ENCODE measurements around the gene RILPL1.
"Not testable (repeated sequence)": the region's sequence is repeated elsewhere in the genome, so short reads cannot be mapped to it uniquely, and the experiment has no call there.

RILPL1 gene, protein sequence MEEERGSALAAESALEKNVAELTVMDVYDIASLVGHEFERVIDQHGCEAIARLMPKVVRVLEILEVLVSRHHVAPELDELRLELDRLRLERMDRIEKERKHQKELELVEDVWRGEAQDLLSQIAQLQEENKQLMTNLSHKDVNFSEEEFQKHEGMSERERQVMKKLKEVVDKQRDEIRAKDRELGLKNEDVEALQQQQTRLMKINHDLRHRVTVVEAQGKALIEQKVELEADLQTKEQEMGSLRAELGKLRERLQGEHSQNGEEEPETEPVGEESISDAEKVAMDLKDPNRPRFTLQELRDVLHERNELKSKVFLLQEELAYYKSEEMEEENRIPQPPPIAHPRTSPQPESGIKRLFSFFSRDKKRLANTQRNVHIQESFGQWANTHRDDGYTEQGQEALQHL

DNA sequence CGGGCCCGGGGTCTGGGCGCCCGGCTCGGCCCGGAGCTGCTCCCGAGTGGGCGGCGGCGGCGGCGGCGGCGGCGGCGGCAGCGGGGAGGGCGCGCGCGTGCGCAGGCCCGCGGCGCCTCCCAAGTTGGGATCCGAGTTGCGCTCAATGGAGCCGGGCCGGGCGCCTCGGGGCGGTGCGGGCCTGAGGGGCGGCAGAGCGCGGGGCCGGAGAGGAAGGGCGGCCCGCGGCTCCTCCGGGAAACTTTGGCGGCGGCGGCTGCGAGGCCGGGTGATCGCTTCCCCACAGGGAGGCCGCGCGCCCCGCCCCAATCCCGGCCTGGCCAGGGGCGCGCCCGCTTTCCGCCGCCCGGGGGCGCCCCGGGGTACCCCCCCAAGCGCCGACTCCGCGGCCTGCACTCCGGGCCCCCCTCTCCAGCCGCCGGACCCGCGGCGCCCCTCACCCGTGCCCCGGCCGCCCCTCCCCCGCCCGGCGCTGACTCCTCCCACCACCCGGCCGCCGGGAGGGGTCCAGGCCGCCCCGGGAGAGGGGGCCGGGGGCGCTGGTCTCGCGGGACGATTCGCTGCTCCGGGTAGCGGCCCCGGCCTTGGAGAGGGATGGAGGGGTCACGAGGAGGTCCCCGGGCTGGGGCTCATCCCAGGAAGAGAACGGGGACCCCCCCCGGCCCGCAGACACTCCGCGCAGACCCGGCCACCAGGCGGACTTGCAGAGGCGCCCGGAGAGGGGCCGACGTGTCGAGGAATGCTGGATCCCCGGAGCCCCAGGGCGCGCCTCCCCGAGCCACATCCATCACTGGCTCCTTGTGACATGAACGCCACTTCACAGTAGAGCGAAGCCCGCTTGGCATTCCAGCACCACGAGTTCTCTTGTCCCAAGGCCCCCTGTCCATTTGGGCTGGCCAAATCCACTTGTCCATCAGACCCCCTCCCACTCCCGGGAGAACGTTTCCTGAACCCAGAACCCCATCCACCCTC lies at the start of gene RILPL1:
RILPL1 (minus strand) TSS at position 48 of the 972 bp plus-strand sequence. CDS start 237 bp downstream, outside the sequence.
- no peak for DNase-seq

DNA sequence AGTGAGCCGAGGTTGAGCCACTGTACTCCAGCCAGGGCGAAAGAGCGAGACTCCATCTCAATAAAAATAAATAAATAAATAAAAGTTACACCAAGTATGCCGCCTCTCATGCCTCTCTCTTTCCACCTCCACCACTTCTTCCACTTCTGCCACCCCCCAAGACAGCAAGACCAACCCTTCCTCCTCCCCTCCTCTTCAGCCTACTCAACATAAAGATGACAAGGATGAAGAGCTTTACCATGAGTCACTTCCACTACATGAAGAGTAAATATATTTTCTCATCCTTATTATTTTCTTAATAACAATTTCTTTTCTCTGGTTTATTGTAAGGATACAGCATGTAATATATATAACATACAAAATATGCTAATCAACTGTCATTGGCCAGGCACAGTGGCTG lies 47.3 kb upstream of the RILPL1 start:
- DNase-seq, result no peak

DNA sequence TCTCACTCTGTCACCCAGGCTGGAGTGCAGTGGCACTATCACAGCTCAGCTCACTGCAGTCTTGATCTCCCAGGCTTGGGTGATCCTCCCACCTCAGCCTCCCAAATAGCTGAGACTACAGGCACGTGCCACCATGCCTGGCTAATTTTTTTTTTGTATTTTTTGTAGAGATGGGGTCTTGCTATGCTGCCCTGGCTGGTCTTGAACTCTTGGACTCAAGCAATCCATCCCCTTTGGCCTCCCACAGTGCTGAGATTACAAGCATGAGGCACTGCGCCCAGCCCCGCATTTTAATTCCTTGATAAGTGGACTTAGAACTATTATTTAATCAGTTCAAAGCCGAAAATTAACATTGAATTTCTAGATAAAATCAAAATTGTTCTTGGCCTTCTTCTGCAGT lies 45.3 kb upstream of the RILPL1 start:
- DNase-seq, result not testable (repeated sequence)

DNA sequence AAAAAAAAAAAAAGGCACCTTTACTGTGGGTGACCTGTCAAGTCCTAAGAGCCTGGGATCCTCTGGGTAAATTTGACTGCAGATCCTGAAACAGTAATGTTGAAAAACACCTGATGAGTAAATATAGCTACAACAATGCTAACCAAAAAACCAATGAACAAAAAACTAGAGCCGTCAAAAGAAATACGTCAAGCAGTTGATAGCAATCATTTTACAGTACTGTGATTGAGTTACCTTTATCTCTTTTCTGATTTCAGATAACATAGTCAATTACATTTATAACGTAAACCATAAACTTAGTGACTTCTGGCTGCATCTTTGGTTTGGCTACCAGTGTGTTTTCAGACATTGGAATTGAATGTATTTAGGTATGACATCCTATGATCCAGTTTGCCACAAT lies 44.7 kb upstream of the RILPL1 start:
- DNase-seq, result no peak

DNA sequence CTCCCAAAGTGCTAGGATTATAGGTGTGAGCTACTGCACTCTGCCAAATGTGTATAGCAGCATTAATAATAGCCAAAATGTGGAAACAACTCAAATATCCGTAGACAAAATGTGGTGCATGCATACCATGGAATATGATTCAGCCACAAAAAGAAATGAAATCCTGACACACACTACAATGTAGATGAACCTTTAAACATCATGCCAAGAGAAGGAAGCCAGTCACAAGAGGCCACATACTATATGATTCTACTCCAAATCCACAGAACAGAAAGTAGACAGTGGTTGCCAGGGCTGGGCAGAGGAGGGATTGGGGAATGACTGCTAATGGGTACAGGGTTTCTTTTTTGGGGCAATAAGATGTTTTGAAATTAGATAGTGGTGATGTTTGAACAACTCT lies 43.1 kb upstream of the RILPL1 start:
- DNase-seq, result no peak

DNA sequence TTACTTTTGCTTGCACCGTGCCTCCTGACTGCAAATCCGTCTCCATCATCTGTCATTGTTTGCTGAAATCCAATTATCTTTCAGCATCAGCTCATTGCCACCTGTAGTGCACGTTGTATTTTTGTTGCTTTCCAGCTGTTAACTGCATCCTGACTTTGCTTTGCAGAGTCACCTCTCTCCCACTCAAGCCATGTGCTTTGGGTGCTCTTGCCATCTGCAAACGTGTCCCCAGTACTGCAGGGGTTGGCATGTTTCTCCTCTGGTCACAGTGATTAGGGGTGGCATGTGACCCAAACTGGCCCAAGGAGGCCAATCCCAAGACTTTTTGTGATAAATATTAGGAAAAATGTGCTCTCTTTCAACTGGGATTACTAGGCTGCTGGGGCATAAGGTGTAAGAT lies 40.4 kb upstream of the RILPL1 start:
- no peak for DNase-seq

DNA sequence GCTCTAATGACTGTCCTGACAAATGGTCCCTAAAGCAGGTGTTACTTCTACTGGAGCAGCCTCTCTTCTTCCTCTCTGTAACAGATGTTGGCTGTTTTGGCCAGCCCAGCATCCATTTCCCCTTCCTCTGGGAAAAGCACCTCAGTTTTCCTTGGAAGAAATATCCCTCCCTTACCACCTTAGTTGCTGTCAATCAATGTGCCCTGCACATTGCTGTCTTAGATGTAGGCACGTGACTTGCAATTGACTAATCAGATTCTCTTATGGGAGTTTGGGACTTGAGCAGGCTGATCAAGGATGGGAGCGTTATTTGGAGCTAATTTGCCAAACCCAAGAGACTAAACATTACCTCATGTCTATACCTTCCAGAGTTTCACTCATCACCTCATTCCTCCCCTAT lies 38.9 kb upstream of the RILPL1 start:
- no peak for DNase-seq

DNA sequence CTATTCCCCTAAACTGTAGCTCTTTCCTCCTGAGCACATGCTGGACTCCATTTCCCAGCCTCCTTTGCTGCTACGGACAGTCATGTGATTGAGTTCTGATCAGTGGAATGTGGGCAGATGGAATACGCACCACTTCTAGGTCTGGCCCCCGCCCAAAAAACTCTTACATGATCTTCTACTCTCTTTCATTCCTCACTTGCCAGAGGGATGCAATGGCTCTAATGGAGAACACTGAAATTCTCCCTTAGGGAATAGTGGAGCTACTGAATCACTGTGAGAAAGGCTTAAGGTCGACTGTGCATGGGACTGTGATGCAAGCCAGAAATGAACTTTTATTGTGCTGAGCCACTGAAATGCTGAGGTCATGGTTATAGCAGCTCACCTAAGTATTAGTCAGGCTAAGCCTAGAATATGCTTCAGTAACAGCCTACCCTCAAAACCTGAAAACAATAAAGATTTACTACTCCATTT lies 37.9 kb upstream of the RILPL1 start:
- no peak for DNase-seq

DNA sequence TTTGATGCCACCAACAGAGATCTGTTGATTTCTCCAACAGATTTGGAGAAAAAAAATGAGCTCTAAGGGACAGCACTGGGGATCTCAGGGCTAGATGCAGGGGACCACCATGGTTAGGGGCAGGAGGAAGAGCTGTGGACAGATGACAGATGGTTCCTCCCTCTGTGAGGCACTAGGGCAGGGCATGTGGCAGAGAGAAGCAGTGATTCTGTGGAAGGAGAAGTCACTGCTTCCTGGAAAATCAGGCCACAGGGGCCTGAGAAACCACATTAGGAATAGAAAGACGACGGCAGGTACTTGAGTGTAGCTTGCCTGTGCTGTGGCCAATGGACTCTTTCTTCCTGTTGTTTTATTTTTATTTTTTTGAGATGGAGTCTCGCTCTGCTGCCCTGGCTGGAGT lies 25.9 kb upstream of the RILPL1 start:
- no peak for DNase-seq

DNA sequence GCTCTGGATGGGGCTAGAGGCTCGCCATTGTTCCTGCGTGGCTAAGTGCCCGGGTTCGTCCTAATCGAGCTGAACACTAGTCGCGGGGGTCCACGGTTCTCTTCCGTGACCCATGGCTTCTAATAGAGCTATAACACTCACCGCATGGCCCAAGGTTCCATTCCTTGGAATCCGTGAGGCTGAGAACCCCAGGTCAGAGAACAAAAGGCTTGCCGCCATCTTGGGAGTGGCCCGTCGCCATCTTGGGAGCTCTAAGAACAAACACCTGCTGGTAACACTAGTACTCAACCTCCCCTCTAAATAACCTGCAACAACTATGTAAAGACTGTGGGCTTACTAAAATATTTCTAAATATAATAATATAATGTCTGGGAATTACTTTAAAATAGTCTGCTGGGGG lies 25.0 kb upstream of the RILPL1 start:
- DNase-seq, result not testable (repeated sequence)

DNA sequence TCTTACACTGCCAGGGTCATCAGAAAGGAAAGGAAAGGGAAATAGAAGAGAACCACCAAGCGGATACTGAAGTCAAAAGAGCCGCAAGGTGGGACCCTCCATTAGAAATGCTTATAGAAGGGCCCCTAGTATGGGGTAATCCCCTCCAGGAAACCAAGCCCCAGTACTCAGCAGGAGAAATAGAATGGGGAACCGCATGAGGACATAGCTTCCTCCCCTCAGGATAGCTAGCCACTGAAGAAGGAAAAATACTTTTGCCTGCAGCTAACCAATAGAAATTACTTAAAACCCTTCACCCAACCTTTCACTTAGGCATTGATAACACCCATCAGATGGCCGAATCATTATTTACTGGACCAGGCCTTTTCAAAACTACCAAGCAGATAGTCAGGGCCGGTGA lies 21.3 kb upstream of the RILPL1 start:
- DNase-seq, result not testable (repeated sequence)

DNA sequence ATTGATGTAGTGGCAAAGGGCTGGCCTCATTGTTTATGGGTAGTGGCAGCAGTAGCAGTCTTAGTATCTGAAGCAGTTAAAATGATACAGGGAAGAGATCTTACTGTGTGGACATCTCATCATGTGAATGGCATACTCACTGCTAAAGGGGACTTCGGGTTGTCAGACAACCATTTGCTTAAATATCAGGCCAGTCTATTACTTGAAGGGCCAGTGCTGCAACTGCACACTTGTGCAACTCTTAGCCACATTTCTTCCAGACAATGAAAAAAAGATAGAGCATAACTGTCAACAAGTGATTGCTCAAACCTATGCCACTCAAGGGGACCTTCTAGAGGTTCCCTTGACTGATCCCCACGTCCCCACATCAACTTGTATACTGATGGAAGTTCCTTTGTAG lies 20.6 kb upstream of the RILPL1 start:
- not testable (repeated sequence) for DNase-seq

DNA sequence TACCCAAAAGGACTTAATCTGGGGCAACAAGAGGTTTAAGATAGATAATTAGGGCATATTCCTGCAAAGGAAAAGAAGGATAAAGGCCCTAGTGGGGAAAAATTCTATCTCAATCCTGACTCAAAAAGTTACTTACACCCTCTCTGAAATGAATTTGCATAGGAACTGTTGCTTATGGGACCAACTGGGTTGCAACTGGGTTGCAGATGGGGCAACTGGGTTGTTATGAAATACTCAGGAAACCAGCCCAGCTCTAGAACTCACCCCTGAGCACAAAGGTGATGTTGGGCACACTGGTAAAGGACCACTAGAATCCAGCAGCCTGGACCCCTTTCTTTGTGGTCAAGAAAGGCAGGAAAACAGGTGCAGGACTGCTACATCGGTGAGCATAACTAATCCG lies 17.2 kb upstream of the RILPL1 start:
- DNase-seq, result no peak

DNA sequence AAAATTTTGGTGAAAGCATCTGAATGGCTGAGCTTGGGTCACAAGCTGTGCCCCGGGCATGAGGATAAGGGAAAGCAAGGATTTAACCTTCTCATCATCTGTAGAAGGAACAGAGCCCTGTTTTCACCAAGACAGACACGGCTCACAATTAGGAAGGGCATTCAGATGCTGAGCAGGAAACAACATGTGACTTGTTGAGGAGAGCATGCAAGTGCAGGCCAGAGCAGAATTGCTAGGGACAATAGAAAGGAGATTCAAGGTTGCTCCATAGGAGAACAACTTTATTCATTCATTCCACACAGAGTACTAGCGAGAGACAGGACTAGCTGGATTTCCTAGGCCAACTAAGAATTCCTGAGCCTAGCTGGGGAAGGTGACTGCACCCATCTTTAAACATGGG lies 14.6 kb upstream of the RILPL1 start:
- no peak for DNase-seq

DNA sequence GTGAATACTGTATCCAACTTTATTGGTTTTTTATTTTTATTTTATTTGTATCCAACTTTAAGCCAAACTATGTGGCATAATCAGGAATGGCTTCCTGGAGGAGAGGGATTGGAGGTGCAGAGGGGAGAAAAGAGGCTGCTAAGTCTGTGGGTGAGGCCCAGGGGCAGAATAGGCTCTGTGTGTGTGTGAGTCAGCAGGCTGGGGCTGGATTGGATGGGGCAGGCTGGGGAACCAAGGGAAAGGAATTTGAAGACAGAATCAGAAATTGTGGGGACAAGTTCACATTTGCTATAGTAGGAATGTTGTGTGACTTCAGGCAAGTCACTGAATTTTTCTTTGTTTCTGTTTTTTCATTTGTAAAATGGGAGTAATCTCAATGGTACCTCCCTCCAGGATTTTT lies 12.8 kb upstream of the RILPL1 start:
- no peak for DNase-seq

DNA sequence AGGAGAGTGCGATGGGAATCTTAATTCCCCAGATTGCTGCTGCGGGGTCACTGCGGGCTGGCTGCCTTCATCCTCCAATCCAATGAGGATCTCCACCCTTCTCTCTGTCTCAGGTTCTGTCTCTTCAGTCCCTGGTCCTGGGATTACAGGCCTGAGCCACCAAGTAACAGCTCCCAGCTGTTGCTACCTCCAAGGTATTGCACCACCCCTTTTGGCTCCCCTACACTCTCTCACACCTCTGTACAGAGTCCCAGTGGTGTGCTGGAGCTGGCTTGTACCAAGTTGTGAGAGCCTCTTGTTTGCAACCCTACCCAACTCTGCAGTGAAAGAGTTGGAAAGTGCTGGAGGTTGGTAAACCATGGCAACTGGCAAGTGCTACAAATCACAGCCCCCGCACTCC lies 10.0 kb upstream of the RILPL1 start:
- no peak for DNase-seq

DNA sequence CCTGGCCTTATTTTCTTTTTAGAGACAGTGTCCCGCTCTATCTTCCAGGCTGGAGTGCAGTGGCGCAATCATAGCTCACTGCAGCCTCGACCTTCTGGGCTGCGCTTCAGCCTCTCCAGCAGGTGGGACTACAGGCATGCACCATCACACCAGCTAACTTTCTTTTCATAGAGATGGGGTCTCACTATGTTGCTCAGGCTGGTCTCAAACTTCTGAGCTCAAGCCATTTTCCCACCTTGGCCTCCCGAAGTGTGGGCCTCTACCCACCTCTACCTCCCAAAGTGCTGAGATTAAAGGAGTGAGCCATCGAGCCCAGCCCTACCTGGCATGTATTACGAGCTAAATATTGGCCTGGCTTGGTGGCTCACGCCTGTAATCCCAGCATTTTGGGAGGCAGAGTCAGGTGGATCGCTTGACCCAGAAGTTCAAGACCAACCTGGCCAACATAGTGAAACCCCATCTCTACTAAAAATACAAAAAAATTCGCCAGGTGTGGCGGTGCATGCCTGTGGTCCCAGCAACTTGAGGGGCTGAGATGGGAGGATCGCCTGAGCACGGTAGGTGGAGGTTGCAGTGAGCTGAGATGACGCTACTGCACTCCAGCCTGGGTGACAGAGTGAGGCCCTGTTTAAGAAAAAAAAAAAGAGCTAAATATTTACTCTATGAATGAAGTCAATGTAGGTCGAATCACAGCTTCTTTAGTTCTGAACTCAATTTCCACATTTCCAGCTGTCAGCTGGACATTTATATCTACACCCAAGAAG lies 7.6 kb upstream of the RILPL1 start:
- no peak for DNase-seq

DNA sequence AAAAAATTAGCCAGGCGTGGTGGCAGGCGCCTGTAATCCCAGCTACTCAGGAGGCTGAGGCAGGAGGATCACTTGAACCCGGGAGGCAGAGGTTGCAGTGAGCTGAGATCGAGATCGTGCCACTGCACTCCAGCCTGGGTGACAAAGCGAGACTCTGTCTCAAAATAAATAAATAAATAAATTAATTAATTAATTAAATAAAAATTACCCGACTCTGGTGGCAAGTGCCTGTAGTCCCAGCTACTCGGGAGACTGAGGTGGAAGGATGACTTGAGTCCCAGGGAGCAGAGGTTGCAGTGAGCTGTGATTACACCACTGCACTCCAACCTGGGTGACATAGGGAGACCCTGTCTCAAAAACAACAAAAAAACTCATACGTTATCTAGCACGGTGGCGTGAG lies 2.4 kb upstream of the RILPL1 start:
- not testable (repeated sequence) for DNase-seq

DNA sequence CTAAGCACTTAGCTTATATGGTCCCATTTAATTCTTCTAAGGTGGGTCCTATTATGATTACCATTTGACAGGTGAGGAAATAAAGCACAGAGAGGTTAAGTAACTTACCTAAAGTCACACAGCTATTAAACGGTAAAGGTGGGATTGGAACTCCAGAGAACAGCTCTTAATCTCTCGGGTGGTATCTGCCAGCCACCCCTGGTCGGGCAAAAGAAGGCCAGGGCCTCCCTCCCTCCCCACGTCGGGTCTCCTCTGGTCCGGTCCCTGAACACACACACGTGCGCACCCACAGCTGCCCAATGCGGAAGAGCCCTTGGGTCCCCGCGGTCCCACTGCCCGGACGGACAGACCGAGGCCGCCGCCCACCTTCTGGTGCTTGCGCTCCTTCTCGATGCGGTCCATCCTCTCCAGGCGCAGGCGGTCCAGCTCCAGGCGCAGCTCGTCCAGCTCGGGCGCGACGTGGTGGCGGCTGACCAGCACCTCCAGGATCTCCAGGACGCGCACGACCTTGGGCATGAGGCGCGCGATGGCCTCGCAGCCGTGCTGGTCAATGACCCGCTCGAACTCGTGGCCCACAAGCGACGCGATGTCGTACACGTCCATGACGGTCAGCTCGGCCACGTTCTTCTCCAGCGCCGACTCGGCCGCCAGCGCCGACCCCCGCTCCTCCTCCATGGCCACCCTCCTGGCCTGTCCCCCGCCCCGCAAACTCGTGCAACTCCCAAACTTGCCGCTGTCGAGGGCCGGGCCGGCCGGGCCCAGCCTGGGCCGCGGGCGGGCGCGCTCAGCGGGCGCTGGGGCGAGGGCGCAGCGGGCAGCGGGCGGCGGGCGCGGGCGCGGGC lies 490 bp downstream of the RILPL1 start:
- no peak for DNase-seq

DNA sequence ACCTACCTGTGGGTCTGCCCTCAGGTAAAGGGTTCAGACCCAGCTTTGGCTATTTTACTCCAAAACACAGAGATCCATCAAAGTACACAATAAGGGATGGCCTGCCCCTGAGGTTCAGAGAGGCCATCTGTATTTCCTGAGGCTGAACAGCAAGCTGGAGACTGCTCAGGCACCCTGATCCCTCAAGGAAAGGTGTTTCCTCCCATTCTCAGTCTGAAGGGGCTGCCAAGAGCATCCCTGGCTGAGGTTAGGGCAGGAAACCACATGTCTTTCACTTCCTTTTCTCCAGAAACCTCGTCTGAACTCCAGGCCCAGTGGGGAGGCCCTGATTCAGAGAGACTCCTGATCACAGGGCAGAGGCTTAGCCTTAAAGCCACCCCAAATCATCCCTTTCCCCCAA lies 1.5 kb downstream of the RILPL1 start:
- DNase-seq, result no peak

DNA sequence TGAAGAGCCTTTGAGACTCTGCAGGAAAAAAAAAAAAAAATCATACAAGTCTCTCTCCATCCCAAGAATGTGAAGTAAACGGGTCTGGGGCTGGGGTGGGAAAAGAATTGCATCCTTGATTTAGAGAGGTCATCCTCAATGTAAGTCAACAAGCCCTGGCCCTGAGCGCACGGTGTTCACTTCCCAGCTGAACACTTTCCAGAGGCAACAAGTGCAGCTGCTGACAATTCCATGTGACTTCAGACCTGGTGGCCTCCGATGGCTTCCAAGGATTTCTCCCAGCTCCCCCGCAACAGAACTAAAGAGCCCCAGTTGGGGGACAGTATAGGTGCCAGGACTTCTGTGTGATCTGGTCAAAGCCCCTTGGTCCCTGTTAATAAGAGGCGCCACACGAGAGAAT lies 2.4 kb downstream of the RILPL1 start:
- DNase-seq, result no peak

DNA sequence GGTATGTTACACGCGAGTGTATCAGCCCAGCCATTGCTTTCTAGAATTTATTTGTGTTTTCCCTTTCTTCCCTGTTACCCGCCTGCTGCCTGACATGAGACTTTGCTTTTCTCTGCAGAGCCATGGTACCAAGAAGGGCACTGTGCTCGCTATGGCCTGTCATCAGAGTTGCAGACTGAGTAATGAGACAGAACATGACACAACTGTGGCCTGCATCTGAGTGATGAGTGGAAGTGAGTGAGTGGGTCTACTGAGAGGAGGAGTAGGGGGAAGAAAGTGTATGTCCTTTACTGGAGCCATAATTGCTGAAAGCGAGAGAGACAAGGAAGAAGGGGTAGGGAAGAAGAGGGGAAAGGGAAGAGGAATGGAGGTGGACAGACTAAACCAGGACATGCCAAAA lies 2.9 kb downstream of the RILPL1 start:
- DNase-seq, result no peak
